Amniotic stem cell (primary cell): Measurements from ENCODE around the gene SFMBT2.

Experiments used
- DNase-seq: peaks from one replicate; lab custom pipeline; 2025; lab: John Stamatoyannopoulos, UW

The SFMBT2 gene

GRCh38 chr10:7425691-7426090 lies 14.9 kb upstream of the SFMBT2 start:
- DNase-seq, result no peak

DNA sequence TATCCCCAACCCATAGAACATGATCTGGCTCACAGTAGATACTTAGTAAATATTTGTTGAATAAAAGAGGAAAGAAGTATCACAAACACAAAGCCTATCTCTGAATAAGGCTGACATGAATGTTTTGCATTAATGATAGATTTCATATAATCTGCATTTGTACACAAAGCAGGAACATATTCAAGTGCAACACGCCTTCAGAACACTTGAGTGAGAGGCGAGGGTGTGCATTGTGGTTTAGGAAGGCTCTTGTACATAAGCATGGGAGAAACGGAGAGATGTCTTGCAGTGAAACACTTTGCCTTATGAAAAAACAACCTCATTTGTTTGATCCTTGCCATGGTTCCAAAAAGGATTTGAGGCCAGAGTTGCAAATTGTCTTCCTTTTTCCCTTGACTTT lies 14.1 kb upstream of the SFMBT2 start:
- no peak for DNase-seq

DNA sequence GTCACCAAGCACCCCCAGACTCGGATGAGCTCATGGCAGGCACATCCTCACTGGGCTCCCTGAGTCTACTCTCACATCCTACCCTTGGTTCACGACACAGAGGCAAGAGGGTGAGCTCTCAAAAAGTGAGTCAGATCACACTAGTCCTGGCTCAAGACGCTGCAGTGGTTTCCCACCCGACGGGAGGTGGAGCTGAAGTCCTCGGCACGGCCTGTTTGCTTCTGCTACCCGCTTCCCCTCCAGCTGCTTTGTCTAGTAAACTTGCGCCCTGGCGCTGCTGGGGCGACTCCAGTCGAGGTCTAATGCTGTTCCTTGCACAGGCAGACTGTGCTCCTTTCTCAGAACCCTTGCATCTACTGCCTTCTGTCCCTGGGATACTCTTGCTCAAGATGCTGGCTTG lies 13.5 kb upstream of the SFMBT2 start:
- DNase-seq, result no peak

DNA sequence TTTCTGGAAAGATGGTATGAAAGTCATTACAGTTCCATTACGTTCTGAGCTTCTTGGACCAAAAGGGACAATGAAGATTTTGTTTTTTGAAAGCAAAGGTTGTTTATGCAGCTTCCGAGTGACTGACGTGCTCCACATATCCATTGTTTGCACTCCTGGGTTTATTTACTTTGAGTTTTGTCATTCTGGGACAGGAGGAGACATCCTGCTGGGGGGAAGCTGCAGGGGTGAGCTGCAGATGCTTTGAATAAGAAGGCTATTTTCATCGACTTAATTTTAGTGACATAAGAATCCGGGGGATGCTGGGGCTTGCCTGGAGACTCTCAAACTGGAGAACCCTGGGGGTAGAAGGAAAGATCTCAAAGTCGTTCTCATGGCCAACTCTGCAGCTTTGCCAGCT lies 12.7 kb upstream of the SFMBT2 start:
- no peak for DNase-seq

DNA sequence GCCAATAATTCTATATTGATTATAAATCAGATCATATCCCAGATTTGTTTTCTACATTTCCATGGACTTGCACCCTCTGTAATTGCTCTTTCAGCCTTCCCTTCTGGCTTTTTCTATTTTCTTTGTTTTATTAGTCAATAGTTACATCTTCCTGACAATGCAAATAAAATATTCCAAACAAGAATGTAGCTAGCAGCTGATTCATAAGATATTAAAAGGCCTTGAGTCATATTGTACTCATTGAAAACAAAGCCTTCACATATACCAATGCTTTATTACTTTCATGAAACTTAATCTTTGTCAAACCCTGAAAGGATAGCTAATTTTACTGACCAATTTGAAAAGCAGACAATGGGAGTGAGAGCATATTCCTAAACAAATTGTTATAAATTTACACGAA lies 10.7 kb upstream of the SFMBT2 start:
- no peak for DNase-seq

- no peak for DNase-seq
Observed at GRCh38 chr10:7419998-7420397, 9.2 kb upstream of the SFMBT2 start.

- DNase-seq, result no peak
Observed at GRCh38 chr10:7417807-7418206, 7.0 kb upstream of the SFMBT2 start.

DNA sequence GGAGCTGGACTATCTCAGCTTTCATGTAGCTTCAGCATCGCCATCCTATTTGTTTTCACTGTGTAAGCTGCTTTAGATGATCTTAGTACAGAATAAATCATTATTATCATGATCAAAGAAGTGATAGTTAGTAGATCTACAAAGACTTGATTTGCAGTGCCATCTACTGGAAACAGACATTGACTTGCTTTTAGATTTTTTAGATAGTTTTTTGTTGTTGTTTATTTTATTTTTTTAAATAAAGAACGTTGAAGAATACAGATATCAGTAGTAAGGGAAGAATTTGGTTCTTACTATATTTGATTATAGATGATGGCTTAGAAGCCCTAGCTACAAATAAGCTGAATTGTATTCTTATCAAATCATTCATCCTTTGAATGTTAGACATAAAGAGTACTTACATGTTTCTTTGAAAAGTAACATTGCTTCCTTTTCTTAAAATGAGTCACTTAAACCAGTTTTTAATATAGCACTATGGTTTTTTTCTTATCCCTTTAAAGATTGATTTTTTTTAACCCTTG lies 6.3 kb upstream of the SFMBT2 start:
- no peak for DNase-seq

GRCh38 chr10:7414766-7415165 lies 3.9 kb upstream of the SFMBT2 start:
- DNase-seq, result no peak

DNA sequence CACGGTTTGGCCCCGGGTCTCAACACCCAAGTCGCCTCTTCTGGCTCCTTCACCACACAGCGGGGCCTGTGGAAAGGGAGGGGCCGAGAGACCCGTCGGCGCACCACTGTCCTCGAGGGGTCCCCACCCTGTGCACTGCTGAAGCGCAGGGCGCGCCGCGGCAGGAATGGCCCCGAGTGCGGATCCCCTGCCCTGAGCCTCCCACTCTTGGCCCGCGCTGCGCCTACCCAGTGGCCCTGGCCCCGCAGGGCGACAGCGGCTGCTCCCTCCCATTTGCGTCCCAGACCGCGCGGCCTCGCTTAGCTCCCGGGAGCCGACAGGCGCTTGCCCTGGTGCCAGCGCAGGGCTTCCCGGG lies 2.1 kb upstream of the SFMBT2 start:
- no peak for DNase-seq

DNA sequence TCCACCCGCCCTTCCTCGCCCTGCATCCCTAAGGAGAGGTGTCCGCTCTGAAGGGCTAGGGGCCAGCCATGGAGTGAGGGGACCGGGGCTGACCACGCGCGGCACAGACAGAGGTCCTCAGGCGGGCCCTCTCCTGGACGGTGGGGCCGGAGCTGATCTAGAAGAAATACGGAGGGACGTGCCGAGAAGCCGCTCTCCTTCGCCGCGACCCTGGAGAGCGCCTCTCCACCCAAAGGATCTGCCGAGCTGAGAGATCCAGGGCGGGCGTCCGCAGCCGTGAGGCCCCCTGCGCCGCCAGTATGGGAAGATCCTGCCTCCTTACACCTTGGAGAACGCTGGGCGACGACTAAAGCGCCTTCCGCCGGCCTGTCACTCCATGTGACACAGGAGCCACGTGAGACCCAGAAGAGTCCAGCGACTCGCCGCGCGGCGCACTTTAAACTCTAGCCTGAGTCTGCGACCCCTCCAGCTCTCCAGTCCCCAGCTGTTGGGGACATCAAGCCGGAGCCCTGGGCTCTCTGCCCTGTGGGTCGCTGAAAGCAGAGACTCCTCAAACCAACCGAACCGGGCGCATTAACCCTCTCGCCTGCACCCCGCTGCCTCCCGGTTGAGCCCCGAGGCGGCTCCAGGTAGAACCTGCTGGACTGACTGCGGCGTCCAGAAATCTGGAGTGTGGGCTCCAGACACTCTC lies 1.5 kb upstream of the SFMBT2 start:
- DNase-seq, result no peak

GRCh38 chr10:7411671-7412128 lies 866 bp upstream of the SFMBT2 start:
- no peak for DNase-seq

GRCh38 chr10:7410301-7410861 lies 453 bp downstream of the SFMBT2 start:
- DNase-seq, result no peak

- DNase-seq, result no peak
Observed at GRCh38 chr10:7409732-7410168, 1.1 kb downstream of the SFMBT2 start.

DNA sequence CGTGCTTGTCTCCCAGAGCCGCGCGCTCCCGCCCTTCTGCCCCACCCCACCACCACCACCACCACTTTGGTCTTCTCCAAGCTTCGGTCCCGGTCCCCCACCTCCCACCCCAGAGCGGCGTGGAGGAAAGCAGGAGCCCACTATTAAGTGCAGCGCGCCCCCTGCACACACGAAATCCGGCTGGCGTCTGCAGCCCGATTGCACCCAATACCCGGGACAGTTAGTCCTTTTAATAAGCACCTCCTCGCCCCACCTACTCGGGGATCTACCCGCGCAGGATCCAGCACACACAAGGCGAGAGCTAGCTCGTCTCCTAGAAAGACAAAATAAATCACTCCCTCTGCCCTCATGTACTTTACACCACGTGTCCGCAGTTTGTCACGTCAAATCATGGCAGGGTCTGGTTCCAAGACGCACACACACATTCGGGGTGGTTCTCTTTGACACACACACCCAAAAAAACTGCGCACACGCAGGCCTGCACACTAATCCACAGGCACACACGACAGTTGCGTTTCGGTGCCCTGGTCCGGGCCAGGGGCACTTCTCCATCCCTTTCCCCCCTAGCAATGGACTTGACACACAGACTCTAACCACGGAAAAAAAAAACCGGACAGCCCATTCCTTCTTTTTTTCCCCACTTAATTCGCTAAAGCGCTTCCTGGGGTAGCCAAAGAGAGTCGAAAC lies 1.6 kb downstream of the SFMBT2 start:
- DNase-seq, result no peak

DNA sequence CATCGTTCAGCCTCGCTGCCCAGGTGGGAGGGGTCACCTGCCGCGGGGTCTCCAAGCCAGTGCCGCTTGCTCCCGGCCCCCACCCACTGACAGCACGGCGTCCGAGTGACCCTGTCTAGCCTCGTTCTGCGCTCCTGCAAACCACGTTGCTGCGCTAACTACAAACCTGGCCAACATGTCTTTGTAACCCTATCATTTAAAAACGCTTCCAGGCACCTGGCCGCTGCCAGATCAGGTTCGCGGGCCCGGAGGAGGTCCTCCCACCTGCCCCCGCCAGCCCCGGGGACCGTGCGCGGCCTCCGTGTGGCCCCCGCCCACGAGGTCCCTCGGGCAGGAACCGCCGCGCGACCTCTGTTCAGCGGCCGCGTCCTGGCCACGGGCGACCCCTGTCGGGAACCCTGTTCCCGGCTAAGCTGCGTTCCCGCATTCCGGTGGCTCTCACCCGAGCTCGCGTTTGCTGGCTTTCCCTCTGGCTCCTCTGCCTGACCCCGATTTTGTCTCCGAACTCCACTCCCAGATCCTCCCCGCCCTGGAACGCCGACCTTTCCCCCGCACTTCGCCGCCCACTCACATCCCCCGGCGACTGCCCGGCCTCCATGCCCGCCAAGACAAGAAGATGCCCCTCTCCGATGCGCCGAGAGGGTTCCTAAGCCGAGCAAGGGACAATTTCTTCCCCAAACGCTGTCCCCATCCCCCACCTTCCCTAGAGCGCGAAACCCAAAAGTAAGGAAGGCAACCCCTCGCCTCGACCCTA lies 2.4 kb downstream of the SFMBT2 start:
- DNase-seq, result no peak

GRCh38 chr10:7407368-7408290 lies 3.2 kb downstream of the SFMBT2 start:
- no peak for DNase-seq

DNA sequence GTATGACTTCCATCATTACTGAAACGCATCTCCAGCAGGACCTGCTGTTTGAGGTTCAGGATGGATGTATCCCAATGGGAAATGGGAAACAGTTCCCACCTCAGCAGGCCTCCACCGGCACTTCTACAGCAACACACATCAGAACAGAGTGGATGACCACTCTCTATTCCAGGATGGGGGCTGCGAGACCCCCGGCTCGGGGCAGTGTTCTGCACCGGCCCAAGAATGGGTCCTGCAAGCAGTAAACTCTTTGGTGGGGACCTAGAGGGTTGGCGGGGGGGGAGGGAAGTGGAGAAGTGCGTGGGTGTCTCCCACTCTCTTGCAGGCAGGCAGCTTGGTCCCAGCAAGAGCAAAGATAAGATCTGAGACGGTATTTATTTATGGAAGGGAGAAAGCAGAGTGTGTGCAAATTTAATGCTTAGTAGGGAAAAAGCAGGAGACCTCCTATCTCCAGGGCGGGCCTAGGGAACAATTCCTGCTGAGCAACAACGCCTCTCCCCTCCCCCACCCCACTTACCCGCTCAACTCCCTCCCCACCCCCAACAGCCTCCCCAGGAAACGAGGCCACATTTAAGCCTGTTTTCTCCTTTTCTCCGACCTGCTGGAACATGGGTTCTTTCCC lies 4.0 kb downstream of the SFMBT2 start:
- DNase-seq, result no peak

- DNase-seq, result no peak
Observed at GRCh38 chr10:7405637-7406036, 5.2 kb downstream of the SFMBT2 start.

GRCh38 chr10:7403620-7404019 lies 7.2 kb downstream of the SFMBT2 start:
- no peak for DNase-seq

DNA sequence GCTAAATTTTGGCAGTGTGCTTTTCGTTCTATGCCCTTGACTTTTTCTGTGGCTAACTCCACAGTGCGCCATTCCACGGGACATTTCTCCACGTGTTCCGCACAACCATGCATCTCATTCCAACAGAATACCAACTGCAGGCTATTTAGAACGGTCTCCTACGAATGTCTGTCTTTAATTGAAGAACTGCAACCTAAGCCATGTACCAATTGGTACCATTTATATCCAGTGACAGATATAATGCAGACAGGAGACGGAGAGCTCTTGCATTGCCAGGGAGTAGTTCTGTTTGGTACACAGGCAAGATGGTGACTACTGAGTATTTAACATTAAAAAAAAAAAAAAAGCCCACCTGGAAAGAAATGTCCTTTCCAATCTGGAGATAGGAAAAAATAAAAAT lies 9.1 kb downstream of the SFMBT2 start:
- DNase-seq, result no peak
